MM.1S (cell line): ENCODE measurements around the gene MARCO.
"Not testable (repeated sequence)": the region's sequence is repeated elsewhere in the genome, so short reads cannot be mapped to it uniquely, and the experiment has no call there.

ENCODE experiments used
- DNase-seq: peaks from one replicate; pipeline ENCODE4 v3.0.0-alpha.2; 2015
- H2AFZ ChIP-seq: fragments of 300-600 bp; sonication (generic); 2 replicates; pipeline ENCODE4 v1.6.0; 2016; ENCODE audit warnings: antibody characterized with exemption, low read length
- H3F3A ChIP-seq: fragments of 300-600 bp; sonication (generic); 2 replicates; pipeline ENCODE4 v1.6.1; 2016; ENCODE audit warnings: mild to moderate bottlenecking, antibody characterized with exemption, low read length, moderate library complexity, mixed read lengths; ENCODE audit not compliant: insufficient read depth
- H3K27ac ChIP-seq: fragments of 300-600 bp; sonication (generic); 2 replicates; pipeline ENCODE4 v1.5.1; 2016; ENCODE audit warnings: mild to moderate bottlenecking, low read length
- H3K27me3 ChIP-seq: fragments of 300-600 bp; sonication (generic); replicated peaks from 2 replicates; pipeline ENCODE4 v1.6.0; 2016; ENCODE audit warnings: low read length; ENCODE audit not compliant: insufficient read depth
- H3K36me3 ChIP-seq: fragments of 300-600 bp; sonication (generic); replicated peaks from 2 replicates; pipeline ENCODE4 v1.6.1; 2016; ENCODE audit warnings: mild to moderate bottlenecking, low read length, mixed read lengths; ENCODE audit not compliant: insufficient read depth
- H3K4me1 ChIP-seq: fragments of 300-600 bp; sonication (generic); 2 replicates; pipeline ENCODE4 v1.6.1; 2016; ENCODE audit warnings: low read length, mixed read lengths
- H3K4me2 ChIP-seq: fragments of 300-600 bp; sonication (generic); 2 replicates; pipeline ENCODE4 v1.6.0; 2016; ENCODE audit warnings: low read depth, low read length
- H3K4me3 ChIP-seq: fragments of 300-600 bp; sonication (generic); 2 replicates; pipeline ENCODE4 v1.5.1; 2016; ENCODE audit warnings: low read length, mixed read lengths
- H3K79me2 ChIP-seq: fragments of 300-600 bp; sonication (generic); 2 replicates; pipeline ENCODE4 v1.6.1; 2016; ENCODE audit warnings: mixed run types, low read length, mixed read lengths
- H3K9ac ChIP-seq: fragments of 300-600 bp; sonication (generic); 2 replicates; pipeline ENCODE4 v1.6.1; 2016; ENCODE audit warnings: low read length, mixed read lengths
- H3K9me2 ChIP-seq: fragments of 300-600 bp; sonication (generic); replicated peaks from 2 replicates; pipeline ENCODE4 v1.6.1; 2016; ENCODE audit warnings: mild to moderate bottlenecking, low read length, mixed read lengths; ENCODE audit not compliant: insufficient read depth
- H3K9me3 ChIP-seq: fragments of 300-600 bp; sonication (generic); replicated peaks from 2 replicates; pipeline ENCODE4 v1.6.1; 2016; ENCODE audit warnings: mild to moderate bottlenecking, low read length, mixed read lengths; ENCODE audit not compliant: insufficient read depth
- H4K20me1 ChIP-seq: fragments of 300-600 bp; sonication (generic); 2 replicates; pipeline ENCODE4 v1.6.1; 2016; ENCODE audit warnings: mild to moderate bottlenecking, low read length, moderate library complexity, mixed read lengths; ENCODE audit not compliant: insufficient read depth
- CTCF ChIP-seq: fragments of 300-600 bp; sonication (generic); IDR thresholded peaks from 2 replicates; pipeline ENCODE4 v1.5.1; 2016; ENCODE audit warnings: antibody characterized with exemption, low read length, mixed read lengths
- EZH2 ChIP-seq: fragments of 300-600 bp; sonication (generic); optimal IDR thresholded peaks from 2 replicates; pipeline ENCODE3; 2017; ENCODE audit warnings: low read depth, mild to moderate bottlenecking, antibody characterized with exemption, low read length, mixed read lengths
- EZH2phosphoT487 ChIP-seq: fragments of 300-600 bp; sonication (generic); IDR thresholded peaks from 2 replicates; pipeline ENCODE4 v1.6.1; 2018; ENCODE audit warnings: antibody characterized with exemption, low read length

MARCO gene

DNA sequence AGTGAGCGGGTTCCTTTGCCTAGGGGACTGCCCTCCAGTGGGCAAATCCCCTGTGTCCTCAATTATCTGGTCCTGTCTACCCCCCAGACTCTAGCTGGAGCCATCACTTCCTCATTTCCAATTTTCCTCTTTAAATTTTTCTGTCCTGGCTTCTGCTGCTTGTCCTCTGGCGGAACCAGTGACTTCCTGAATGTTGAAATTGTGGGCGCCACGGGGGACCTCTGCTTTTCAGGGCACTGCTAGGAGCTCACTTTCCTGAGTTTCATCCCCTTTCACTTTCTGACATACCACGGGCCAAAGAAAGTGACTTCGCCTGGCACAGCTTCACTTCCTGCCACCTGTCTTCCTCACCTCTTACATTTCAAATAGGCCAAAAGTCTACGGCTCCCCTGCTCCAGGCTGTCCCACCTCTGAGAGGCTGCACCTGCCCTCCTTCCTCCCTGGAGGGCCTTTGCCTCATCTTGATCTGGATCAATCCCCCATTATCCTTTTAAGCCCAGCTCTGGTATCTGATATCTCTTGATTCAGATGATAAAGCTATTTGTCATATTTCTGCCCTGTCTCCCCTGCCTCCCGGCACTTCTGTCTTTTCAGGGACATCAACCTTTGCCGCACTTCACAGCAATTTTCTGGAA lies 1.4 kb upstream of the MARCO start:
- Histone ChIP-seq H3K9ac (no peak overlapping the region), H3K4me1 (no peaks in the 10 kb centered on the region), H4K20me1 (no peaks in the 10 kb centered on the region), H3K36me3 (no peaks in the 10 kb centered on the region), H3K79me2 (no peaks in the 10 kb centered on the region), H3F3A (no peaks in the 10 kb centered on the region), H3K27me3 (no peaks in the 10 kb centered on the region), H3K27ac (no peak overlapping the region), H3K9me3 (no peaks in the 10 kb centered on the region), H2AFZ (no peak overlapping the region), H3K4me2 (no peak overlapping the region), H3K4me3 (no peak overlapping the region), H3K9me2 (no peaks in the 10 kb centered on the region)
- DNase-seq = no peak
- TF ChIP-seq EZH2 = no peak
- TF ChIP-seq CTCF = no peak
- no peak for TF ChIP-seq EZH2phosphoT487

DNA sequence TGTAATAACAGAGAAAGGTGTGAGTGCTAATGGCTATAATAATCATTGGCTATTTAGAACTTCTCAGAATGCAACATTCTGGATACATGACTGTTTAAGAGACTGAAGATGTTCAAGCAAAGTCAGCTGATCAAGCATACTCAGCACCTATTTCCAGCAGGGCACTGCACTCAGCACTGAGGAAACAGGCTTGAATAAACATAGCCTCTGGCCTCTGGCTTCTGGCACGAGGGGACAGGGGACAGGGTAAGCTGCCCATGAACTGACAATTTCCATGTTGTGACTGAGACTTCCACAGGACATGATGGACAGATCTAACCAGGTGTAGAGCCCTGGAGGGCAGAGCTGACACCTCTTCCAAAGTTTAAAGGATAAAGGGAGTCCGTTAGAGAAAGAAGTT lies 1.3 kb downstream of the MARCO start:
- no peaks in the 10 kb centered on the region for H3K36me3 ChIP-seq
- DNase-seq = no peak
- H3F3A ChIP-seq = no peaks in the 10 kb centered on the region
- H3K9me3 ChIP-seq = no peaks in the 10 kb centered on the region
- H4K20me1 ChIP-seq = no peaks in the 10 kb centered on the region
- no peaks in the 10 kb centered on the region for H3K4me1 ChIP-seq
- H3K9me2 ChIP-seq = no peaks in the 10 kb centered on the region
- no peak for TF ChIP-seq EZH2
- no peak for TF ChIP-seq EZH2phosphoT487
- TF ChIP-seq CTCF = no peak
- no peak overlapping the region for H3K4me2 ChIP-seq
- H3K27ac ChIP-seq = no peak overlapping the region
- H3K79me2 ChIP-seq = no peaks in the 10 kb centered on the region
- H2AFZ ChIP-seq = no peak overlapping the region
- H3K9ac ChIP-seq = no peak overlapping the region
- H3K4me3 ChIP-seq = no peak overlapping the region
- H3K27me3 ChIP-seq = no peaks in the 10 kb centered on the region

GRCh38 chr2:118945881-118946280 lies 3.9 kb downstream of the MARCO start:
- Histone ChIP-seq H3K27me3 (no peaks in the 10 kb centered on the region), H3K79me2 (no peaks in the 10 kb centered on the region), H3K9me3 (no peaks in the 10 kb centered on the region), H3K9me2 (no peaks in the 10 kb centered on the region), H3K4me3 (no peak overlapping the region), H4K20me1 (no peaks in the 10 kb centered on the region), H3K4me2 (no peak overlapping the region), H3K36me3 (no peaks in the 10 kb centered on the region), H3K9ac (no peak overlapping the region), H3F3A (no peaks in the 10 kb centered on the region), H3K27ac (no peak overlapping the region), H3K4me1 (no peaks in the 10 kb centered on the region), H2AFZ (no peak overlapping the region)
- TF ChIP-seq EZH2 (no peak), CTCF (no peak), EZH2phosphoT487 (no peak)
- DNase-seq = no peak

DNA sequence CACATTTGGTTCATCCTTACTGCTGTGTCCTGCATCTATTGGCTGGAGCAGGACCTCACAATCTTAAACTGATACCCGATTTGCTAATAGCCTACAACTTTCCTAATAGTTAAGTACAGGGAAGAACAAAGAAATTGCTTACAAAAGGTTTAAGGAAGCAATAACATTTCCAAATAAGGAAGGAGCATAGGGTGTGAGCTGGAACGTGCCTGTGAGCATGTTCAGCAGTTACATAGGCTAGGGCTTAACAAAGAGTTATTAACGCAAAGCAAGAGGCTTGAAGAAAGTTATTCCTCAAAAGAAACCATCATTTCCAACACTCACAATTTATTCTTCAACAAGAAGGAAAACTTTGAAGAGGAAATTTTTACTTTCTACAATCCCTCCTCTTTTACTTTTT lies 6.3 kb downstream of the MARCO start:
- H2AFZ ChIP-seq, DNase-seq, H3F3A ChIP-seq, H3K27me3 ChIP-seq, H3K9me2 ChIP-seq, H3K4me3 ChIP-seq, H3K79me2 ChIP-seq, H3K9me3 ChIP-seq, H3K4me2 ChIP-seq, H4K20me1 ChIP-seq, H3K36me3 ChIP-seq, H3K27ac ChIP-seq, H3K4me1 ChIP-seq, H3K9ac ChIP-seq: not testable (repeated sequence)
